Activated CD4-positive, alpha-beta T cell treated with anti-CD3 and anti-CD28 coated beads, Interleukin-2, amount 50 U/mL, for 48 hours (primary cell): ENCODE data around the gene MICU1.

Experiments
- DNase-seq, 2 experiments: peaks; one replicate each; pipeline ENCODE4 v3.0.0-alpha.2; 2020

Gene MICU1

GRCh38 chr10:72630144-72630543 is 4.3 kb upstream of the MICU1 start:
- DNase-seq: no peak

GRCh38 chr10:72626444-72626754 is 520 bp upstream of the MICU1 start:
- no peak for DNase-seq

GRCh38 chr10:72625276-72625607 is 637 bp downstream of the MICU1 start:
- no peak for DNase-seq

GRCh38 chr10:72622271-72622670 is 3.6 kb downstream of the MICU1 start:
- DNase-seq: no peak

- DNase-seq: no peak
These were observed 9.2 kb downstream of the MICU1 start for GRCh38 chr10:72616716-72617115.

GRCh38 chr10:72615970-72616369 is 9.9 kb downstream of the MICU1 start:
- DNase-seq: no peak

- DNase-seq: no peak
These were observed 13.6 kb downstream of the MICU1 start for GRCh38 chr10:72612203-72612826.

GRCh38 chr10:72611783-72612182 is 14.1 kb downstream of the MICU1 start:
- no peak for DNase-seq

GRCh38 chr10:72610466-72610865 is 15.4 kb downstream of the MICU1 start:
- no peak for DNase-seq

- no peak for DNase-seq
These were observed 20.8 kb downstream of the MICU1 start for GRCh38 chr10:72605122-72605521.

GRCh38 chr10:72601144-72601543 is 24.7 kb downstream of the MICU1 start:
- no peak for DNase-seq

GRCh38 chr10:72598769-72599701 is 26.8 kb downstream of the MICU1 start:
- no peak for DNase-seq

- DNase-seq: no peak
These were observed 28.0 kb downstream of the MICU1 start for GRCh38 chr10:72597897-72598296.

- DNase-seq: no peak
These were observed 30.4 kb downstream of the MICU1 start for GRCh38 chr10:72595436-72595835.

- no peak for DNase-seq
These were observed 31.9 kb downstream of the MICU1 start for GRCh38 chr10:72593963-72594362.

- no peak for DNase-seq
These were observed 37.6 kb downstream of the MICU1 start for GRCh38 chr10:72588266-72588665.

GRCh38 chr10:72587568-72587967 is 38.3 kb downstream of the MICU1 start:
- DNase-seq: no peak

- DNase-seq: no peak
These were observed 51.2 kb downstream of the MICU1 start for GRCh38 chr10:72574636-72575035.

GRCh38 chr10:72573079-72573478 is 52.8 kb downstream of the MICU1 start:
- DNase-seq: no peak

GRCh38 chr10:72567889-72568640 is 57.8 kb downstream of the MICU1 start:
- DNase-seq: no peak

- no peak for DNase-seq
These were observed 58.5 kb downstream of the MICU1 start for GRCh38 chr10:72567421-72567820.

GRCh38 chr10:72564596-72564995 is 61.3 kb downstream of the MICU1 start:
- DNase-seq: peak; percentile 22 to 45

GRCh38 chr10:72563327-72563932 is 62.4 kb downstream of the MICU1 start:
- peak; percentile 6 to 31 for DNase-seq
